Endothelial cell of umbilical vein (primary cell): ENCODE measurements around the gene SMCHD1. TPM values are rescaled to one million over a fixed set of nuclear protein-coding genes. Genes with fewer than 3 reads are reported as not detected.

Experiments
- BruUV-seq: library from RNA; stranded (reverse); fragments of 400-500 nt; replicated peaks from 2 replicates; lab custom pipeline; 2021; lab: Mats Ljungman, UMichigan
- CTCF ChIA-PET: fragments of 300-600, 350-600 bp; sonication (Branson Sonifier 250); formaldehyde crosslinking; loops from one replicate; lab custom pipeline; 2021; ENCODE audit warnings: antibody characterized with exemption, inconsistent platforms; lab: Charles Lee
- POLR2A ChIA-PET: fragments of 300-600, 350-600 bp; sonication (Branson Sonifier 250); formaldehyde crosslinking; loops from one replicate; lab custom pipeline; 2021; ENCODE audit warnings: antibody characterized with exemption, inconsistent platforms; lab: Charles Lee
- DNase-seq: peaks from one replicate; pipeline ENCODE4 v3.0.0-alpha.2; 2011; ENCODE audit warnings: low read depth, low spot score
- FAIRE-seq: peaks from 2 replicates; lab custom pipeline; 2011; peaks lifted over from hg19 to GRCh38; lab: Jason Lieb, UNC
- H2AFZ ChIP-seq: 2 replicates; pipeline ENCODE4 v1.6.0; 2012; ENCODE audit warnings: low read depth, low read length, control low read depth, inconsistent platforms
- H3K27ac ChIP-seq: 2 replicates; pipeline ENCODE4 v1.5.1; 2011; ENCODE audit warnings: low read depth, mild to moderate bottlenecking, control low read depth, low read length, moderate library complexity; ENCODE audit not compliant: insufficient read depth
- H3K27me3 ChIP-seq, 2 experiments: 2 replicates each; pipeline versions ENCODE4 v1.6.0 to v1.6.1; 2011; ENCODE audit warnings: low read length in 2 of 2, mixed read lengths in 1 of 2; ENCODE audit not compliant: control insufficient read depth in 2 of 2, insufficient read depth in 2 of 2
- H3K36me3 ChIP-seq, 2 experiments: 2 replicates in 1 of 2; 3 replicates in 1 of 2; pipeline ENCODE4 v1.5.1; 2011; ENCODE audit warnings: low read length in 2 of 2, mild to moderate bottlenecking in 1 of 2, moderate library complexity in 1 of 2; ENCODE audit not compliant: control insufficient read depth in 2 of 2, insufficient read depth in 2 of 2; ENCODE audit errors: extremely low read depth in 1 of 2
- H3K4me1 ChIP-seq: 3 replicates; pipeline ENCODE4 v1.5.1; 2011; ENCODE audit warnings: mild to moderate bottlenecking, low read length; ENCODE audit not compliant: control insufficient read depth, insufficient read depth; ENCODE audit errors: extremely low read depth
- H3K4me2 ChIP-seq: 2 replicates; pipeline ENCODE4 v1.6.1; 2011; ENCODE audit warnings: low read length, control low read depth, mixed read lengths; ENCODE audit not compliant: insufficient read depth
- H3K4me3 ChIP-seq, 3 experiments: fragments of 200-600 bp in 1 of 3; sonication (generic), shearing (Covaris generic) in 1 of 3; replicated peaks in 1 of 3; 2 replicates each; pipeline ENCODE4 v1.5.1; 2011 to 2016; ENCODE audit warnings: control low read depth in 3 of 3, low read length in 3 of 3, mild to moderate bottlenecking in 2 of 3, inconsistent platforms in 1 of 3, low read depth in 1 of 3, moderate library complexity in 1 of 3; ENCODE audit not compliant: insufficient read depth in 1 of 3
- H3K79me2 ChIP-seq: 2 replicates; pipeline ENCODE4 v1.6.0; 2012; ENCODE audit warnings: low read length, inconsistent platforms; ENCODE audit not compliant: control insufficient read depth, insufficient read depth
- H3K9ac ChIP-seq: replicated peaks from 2 replicates; pipeline ENCODE3; 2011; ENCODE audit warnings: low read length, control low read depth; ENCODE audit not compliant: insufficient read depth; ENCODE audit errors: extremely low read depth
- H3K9me1 ChIP-seq: replicated peaks from 3 replicates; pipeline ENCODE4 v1.6.0; 2011; ENCODE audit warnings: mild to moderate bottlenecking, low read length; ENCODE audit not compliant: control insufficient read depth, insufficient read depth; ENCODE audit errors: extremely low read depth
- H3K9me3 ChIP-seq: replicated peaks from 2 replicates; pipeline ENCODE4 v1.5.1; 2012; ENCODE audit warnings: low read length, inconsistent platforms; ENCODE audit not compliant: control insufficient read depth, insufficient read depth
- H4K20me1 ChIP-seq: replicated peaks from 2 replicates; pipeline ENCODE3; 2011; ENCODE audit warnings: mild to moderate bottlenecking, low read length; ENCODE audit not compliant: control insufficient read depth, insufficient read depth; ENCODE audit errors: extremely low read depth
- EZH2 ChIP-seq: IDR thresholded peaks from 2 replicates; pipeline ENCODE4 v1.6.1; 2012; ENCODE audit warnings: borderline replicate concordance, low read depth, mild to moderate bottlenecking, moderate library complexity, low read length, inconsistent platforms; ENCODE audit not compliant: severe bottlenecking
- FOS ChIP-seq: IDR thresholded peaks from 2 replicates; pipeline ENCODE4 v1.6.1; 2011; ENCODE audit warnings: mild to moderate bottlenecking, low read length, moderate library complexity, borderline replicate concordance; ENCODE audit not compliant: insufficient read depth
- GATA2 ChIP-seq: IDR thresholded peaks from 2 replicates; pipeline ENCODE4 v1.7.0; 2011; ENCODE audit warnings: low read depth, mild to moderate bottlenecking, moderate library complexity, mixed read lengths, low read length; ENCODE audit not compliant: insufficient read length, insufficient read depth
- JUN ChIP-seq: IDR thresholded peaks from 2 replicates; pipeline ENCODE4 v1.6.1; 2011; ENCODE audit warnings: borderline replicate concordance, low read depth; ENCODE audit not compliant: insufficient read length, insufficient read depth
- MYC ChIP-seq: IDR thresholded peaks from one replicate; pipeline ENCODE4 v1.6.1; 2011; ENCODE audit warnings: mild to moderate bottlenecking, low read depth, low read length
- POLR2A ChIP-seq: IDR thresholded peaks from 2 replicates; pipeline ENCODE4 v1.6.1; 2012; ENCODE audit warnings: low read depth, mild to moderate bottlenecking, control low read depth, low read length
- POLR2AphosphoS5 ChIP-seq: IDR thresholded peaks from 2 replicates; pipeline ENCODE4 v1.6.1; 2012; ENCODE audit warnings: low read depth, mild to moderate bottlenecking, control low read depth, low read length, moderate library complexity; ENCODE audit not compliant: insufficient read depth
- dilution Hi-C: fragments of 300-500 bp; cut with MboI; formaldehyde crosslinking; loops from one replicate; pipeline ENCODE4 v1.15.0; 2019; ENCODE audit warnings: low sequenced_read_pairs; ENCODE audit not compliant: extremely low pct_ligation_motif_present
- intact Hi-C: fragments of 100-400 bp; cut with micrococcal nuclease; formaldehyde crosslinking; loops from one replicate; pipeline ENCODE4 v1.10.0; 2022
- polyA plus RNA-seq, 4 experiments: library from polyadenylated mRNA; depleted of rRNA in 3 of 4; stranded (reverse) in 3 of 4; unstranded in 1 of 4; fragments of >200 nt; gene quantifications; 2 replicates each; pipeline versions ENCODE4 v1.2.1 to v1.2.3, GENCODE V29; 2011 to 2012; ENCODE audit warnings: missing spikeins in 1 of 4
- total RNA-seq: library from RNA; stranded (reverse); gene quantifications from 2 replicates; pipeline ENCODE4 v1.2.3, GENCODE V29; 2021
- TF ChIP-seq, protein P1 (sequence below), 2 donors: IDR thresholded peaks; 1 replicate in 1 of 2; 2 replicates in 1 of 2; pipeline ENCODE4 v1.5.1; 2011; ENCODE audit warnings: low read length in 2 of 2, mild to moderate bottlenecking in 2 of 2, moderate library complexity in 2 of 2, control low read depth in 1 of 2, inconsistent platforms in 1 of 2, low read depth in 1 of 2; ENCODE audit not compliant: insufficient read depth in 1 of 2; ENCODE audit errors: extremely low read depth in 1 of 2
- TF ChIP-seq, protein P2 (sequence below): IDR thresholded peaks from 2 replicates; pipeline ENCODE4 v1.6.1; 2011; ENCODE audit not compliant: insufficient read depth, insufficient read length

The SMCHD1 gene
- total and polyA plus RNA-seq, 2 donors (not counting 3 experiments of a cell fraction or from before 2014, with no cell fraction given), result 7.4 to 39.9 TPM

- no peak overlapping the region for H2AFZ ChIP-seq
- no peak overlapping the region for H3K4me3 ChIP-seq
- ChIA-PET POLR2A (no interaction called here), CTCF (no interaction called here)
- H3K4me2 ChIP-seq, result no peak overlapping the region
- TF ChIP-seq POLR2A (no peak), FOS (no peak), GATA2 (no peak), MYC (no peak), POLR2AphosphoS5 (no peak), JUN (no peak), EZH2 (no peak)
- TF ChIP-seq, protein P1, sequence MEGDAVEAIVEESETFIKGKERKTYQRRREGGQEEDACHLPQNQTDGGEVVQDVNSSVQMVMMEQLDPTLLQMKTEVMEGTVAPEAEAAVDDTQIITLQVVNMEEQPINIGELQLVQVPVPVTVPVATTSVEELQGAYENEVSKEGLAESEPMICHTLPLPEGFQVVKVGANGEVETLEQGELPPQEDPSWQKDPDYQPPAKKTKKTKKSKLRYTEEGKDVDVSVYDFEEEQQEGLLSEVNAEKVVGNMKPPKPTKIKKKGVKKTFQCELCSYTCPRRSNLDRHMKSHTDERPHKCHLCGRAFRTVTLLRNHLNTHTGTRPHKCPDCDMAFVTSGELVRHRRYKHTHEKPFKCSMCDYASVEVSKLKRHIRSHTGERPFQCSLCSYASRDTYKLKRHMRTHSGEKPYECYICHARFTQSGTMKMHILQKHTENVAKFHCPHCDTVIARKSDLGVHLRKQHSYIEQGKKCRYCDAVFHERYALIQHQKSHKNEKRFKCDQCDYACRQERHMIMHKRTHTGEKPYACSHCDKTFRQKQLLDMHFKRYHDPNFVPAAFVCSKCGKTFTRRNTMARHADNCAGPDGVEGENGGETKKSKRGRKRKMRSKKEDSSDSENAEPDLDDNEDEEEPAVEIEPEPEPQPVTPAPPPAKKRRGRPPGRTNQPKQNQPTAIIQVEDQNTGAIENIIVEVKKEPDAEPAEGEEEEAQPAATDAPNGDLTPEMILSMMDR (IDR thresholded peaks at IDR 0.05; ENCODE audit: extremely low read depth in 1 of 2, insufficient read depth in 1 of 2, low read depth in 1 of 2, low read length in 2 of 2), result no peak
- TF ChIP-seq, protein P2, sequence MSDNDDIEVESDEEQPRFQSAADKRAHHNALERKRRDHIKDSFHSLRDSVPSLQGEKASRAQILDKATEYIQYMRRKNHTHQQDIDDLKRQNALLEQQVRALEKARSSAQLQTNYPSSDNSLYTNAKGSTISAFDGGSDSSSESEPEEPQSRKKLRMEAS, result no peak
- H3K79me2 ChIP-seq, result no peaks in the 10 kb centered on the region
- H3K9me1 ChIP-seq, result no peaks in the 10 kb centered on the region
- no peaks in the 10 kb centered on the region for H3K27me3 ChIP-seq
- no peak overlapping the region for H3K27ac ChIP-seq
- H3K36me3 ChIP-seq, result no peaks in the 10 kb centered on the region
- dilution Hi-C loops, result no loop called here
- BruUV-seq, result no TSS peak
- H4K20me1 ChIP-seq, result no peaks in the 10 kb centered on the region
- H3K9ac ChIP-seq, result no peak overlapping the region
- intact Hi-C loops, result no loop called here
- no peaks in the 10 kb centered on the region for H3K9me3 ChIP-seq
- DNase-seq (no peak), FAIRE-seq (no peak)
- H3K4me1 ChIP-seq, result no peaks in the 10 kb centered on the region
Observed at GRCh38 chr18:2823966-2824365, 168.4 kb downstream of the SMCHD1 start.
